Measurements from ENCODE around the gene MRPS26. TPM values are rescaled to one million over a fixed set of nuclear protein-coding genes. Genes with fewer than 3 reads are reported as not detected.

Gene MRPS26
- polyA plus RNA-seq, 1 experiment, result 22.8 TPM

DNA sequence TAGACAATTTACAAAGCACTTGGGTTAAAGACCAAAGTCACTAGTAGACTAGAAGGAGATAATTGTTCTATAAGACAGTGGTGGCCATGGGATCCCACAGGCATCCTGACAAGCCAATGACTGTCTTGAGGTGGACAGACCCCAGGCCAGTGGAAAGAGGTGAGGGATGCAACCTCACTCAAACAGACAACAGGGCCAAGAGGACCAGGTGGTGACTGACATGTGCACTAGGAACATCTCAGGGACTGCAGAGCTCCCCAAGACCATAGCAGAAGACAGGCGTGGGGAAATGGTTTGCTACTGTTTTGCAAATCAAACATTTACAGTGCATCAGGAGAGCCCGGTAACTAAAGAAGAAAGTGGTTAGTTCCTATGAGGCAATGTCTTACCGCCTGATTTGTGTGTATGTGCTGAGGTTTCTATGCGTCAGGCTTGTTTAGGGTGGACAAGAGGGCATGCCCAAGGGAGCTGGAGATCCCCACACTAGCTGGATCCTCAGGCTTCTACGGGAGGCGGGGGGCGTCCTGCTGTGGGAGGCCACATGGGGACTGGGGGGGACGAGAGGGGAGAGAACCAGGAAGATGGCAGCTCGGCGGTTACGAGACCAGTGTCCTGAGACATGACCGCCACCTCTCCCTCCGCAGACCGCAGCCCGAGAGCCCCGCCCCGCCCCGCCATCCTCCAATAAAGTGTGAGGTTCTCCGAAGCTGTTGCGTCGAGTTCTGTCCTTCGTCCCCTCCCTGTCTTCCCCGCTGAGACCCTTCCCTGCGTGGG lies 623 bp upstream of the MRPS26 start:
- CTCF ChIA-PET, result interaction anchor here (0.5 to 1.0 kb wide), 3 partner anchors 8 to 55 kb away, joined by 3 to 5 read pairs (median 3); no protein-coding TSS in a partner anchor
- TF ChIP-seq, protein P1, sequence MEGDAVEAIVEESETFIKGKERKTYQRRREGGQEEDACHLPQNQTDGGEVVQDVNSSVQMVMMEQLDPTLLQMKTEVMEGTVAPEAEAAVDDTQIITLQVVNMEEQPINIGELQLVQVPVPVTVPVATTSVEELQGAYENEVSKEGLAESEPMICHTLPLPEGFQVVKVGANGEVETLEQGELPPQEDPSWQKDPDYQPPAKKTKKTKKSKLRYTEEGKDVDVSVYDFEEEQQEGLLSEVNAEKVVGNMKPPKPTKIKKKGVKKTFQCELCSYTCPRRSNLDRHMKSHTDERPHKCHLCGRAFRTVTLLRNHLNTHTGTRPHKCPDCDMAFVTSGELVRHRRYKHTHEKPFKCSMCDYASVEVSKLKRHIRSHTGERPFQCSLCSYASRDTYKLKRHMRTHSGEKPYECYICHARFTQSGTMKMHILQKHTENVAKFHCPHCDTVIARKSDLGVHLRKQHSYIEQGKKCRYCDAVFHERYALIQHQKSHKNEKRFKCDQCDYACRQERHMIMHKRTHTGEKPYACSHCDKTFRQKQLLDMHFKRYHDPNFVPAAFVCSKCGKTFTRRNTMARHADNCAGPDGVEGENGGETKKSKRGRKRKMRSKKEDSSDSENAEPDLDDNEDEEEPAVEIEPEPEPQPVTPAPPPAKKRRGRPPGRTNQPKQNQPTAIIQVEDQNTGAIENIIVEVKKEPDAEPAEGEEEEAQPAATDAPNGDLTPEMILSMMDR (IDR thresholded peaks at IDR 0.05; ENCODE audit: low read depth, low read length), result no peak
- Histone ChIP-seq H3K27ac (ENCODE audit: low read depth, low read length) (peak overlapping the region; percentile 77), H3K27me3 (ENCODE audit: control insufficient read depth, insufficient read depth, low read length) (no peaks in the 10 kb centered on the region), H3K4me3 (ENCODE audit: low read depth, low read length) (peak overlapping the region; percentile 81), H3K9me3 (ENCODE audit: control insufficient read depth, insufficient read depth, low read length) (no peaks in the 10 kb centered on the region; the same call in 1 of the 2 replicates)
- peak; percentile 49 for DNase-seq (ENCODE audit: low read depth, low spot score)
- POLR2A ChIA-PET, result interaction anchor here (0.8 kb wide), 1 partner anchor 9 kb away, joined by 3 read pairs; no protein-coding TSS in a partner anchor

DNA sequence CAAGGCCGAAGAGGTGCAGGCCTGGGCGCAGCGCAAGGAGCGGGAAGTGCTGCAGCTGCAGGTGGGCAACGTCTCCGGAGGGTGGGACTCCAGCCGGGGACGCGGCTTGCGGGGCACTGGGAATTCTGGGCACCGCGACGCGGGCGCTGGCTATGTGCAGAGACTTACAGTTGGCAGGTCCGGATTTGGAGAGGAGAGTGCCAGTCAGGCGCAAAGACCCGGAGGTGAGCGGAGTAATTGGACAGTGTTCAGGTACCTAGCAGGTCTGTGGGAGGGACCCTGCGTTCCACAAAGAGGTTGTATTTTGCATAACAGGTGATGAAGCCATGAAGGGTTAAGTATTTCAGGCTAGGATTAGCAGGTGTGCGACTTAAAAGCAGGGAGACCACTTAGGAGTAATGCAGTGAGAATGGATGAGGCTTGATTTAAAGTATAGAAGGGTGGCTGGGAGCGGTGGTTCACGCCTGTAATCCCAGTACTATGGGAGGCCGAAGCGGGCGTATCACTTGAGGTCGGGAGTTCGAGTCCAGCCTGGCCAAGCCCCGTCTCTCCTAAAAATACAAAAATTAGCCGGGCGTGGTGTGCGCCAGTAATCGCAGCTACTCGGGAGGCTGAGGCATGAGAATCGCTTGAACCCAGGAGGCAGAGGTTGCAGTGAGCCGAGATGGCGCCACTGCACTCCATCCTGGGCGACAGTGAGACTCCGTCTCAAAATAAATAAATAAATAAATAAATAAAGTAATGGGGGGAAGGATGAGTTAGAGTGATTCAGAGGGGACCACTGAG lies 1.0 kb downstream of the MRPS26 start:
- ChIA-PET CTCF (no interaction called here), POLR2A (interaction anchor here (0.5 kb wide), 1 partner anchor 20 kb away, joined by 3 read pairs; no protein-coding TSS in a partner anchor)
- TF ChIP-seq, protein P1 (IDR thresholded peaks at IDR 0.05; ENCODE audit: low read depth, low read length), result no peak

DNA sequence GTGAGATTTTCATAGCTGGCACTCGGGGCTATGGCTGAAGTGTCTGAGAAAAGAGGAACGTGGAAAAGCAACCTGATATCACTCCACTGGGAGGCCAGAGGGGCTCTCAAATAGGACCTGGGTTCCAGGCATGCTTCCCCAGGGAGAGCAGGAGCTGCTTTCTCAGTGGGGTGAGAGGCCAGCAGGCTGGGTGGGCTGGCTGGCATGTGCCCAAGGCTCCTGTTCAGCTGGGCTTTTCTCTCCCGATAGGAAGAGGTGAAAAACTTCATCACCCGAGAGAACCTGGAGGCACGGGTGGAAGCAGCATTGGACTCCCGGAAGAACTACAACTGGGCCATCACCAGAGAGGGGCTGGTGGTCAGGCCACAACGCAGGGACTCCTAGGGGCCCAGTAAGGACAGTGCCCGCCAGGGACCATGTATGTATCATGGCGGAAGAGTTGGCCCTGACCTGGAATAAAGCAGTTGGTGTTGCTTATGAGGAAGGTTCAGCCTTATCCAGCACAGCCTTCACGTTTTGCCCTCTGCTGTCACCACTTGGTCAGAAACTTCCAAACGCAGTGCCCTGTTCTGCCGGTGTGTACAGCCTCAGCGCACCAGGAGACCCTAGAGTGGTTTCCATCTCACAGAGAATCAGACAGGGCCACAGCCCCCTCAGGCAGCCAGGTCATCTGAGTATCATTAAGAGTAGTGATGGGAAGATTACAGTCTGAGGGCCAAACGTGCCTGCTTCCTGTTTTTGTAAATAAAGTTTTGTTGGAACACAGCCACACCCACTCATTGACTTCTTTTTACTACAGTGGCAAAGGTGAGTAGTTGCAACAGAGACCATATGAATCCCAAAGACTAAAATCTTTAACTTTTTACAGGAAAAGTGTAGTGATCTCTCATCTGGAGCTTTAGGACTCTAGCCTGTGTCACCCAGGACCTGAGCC lies 1.9 kb downstream of the MRPS26 start:
- CTCF ChIA-PET, result no interaction called here
- H3K4me3 ChIP-seq (ENCODE audit: low read depth, low read length), result no peak overlapping the region
- no peaks in the 10 kb centered on the region for H3K27me3 ChIP-seq (ENCODE audit: control insufficient read depth, insufficient read depth, low read length)

More for the DNA sequence above, 1.0 kb downstream of the MRPS26 start:
- no peaks in the 10 kb centered on the region for H3K27me3 ChIP-seq (ENCODE audit: control insufficient read depth, insufficient read depth, low read length)
- DNase-seq (ENCODE audit: low read depth, low spot score), result no peak
- H3K27ac ChIP-seq (ENCODE audit: low read depth, low read length), result no peak overlapping the region
- H3K4me3 ChIP-seq (ENCODE audit: low read depth, low read length), result peak overlapping the region; percentile 81
- no peaks in the 10 kb centered on the region; the same call in 1 of the 2 replicates for H3K9me3 ChIP-seq (ENCODE audit: control insufficient read depth, insufficient read depth, low read length)

DNA sequence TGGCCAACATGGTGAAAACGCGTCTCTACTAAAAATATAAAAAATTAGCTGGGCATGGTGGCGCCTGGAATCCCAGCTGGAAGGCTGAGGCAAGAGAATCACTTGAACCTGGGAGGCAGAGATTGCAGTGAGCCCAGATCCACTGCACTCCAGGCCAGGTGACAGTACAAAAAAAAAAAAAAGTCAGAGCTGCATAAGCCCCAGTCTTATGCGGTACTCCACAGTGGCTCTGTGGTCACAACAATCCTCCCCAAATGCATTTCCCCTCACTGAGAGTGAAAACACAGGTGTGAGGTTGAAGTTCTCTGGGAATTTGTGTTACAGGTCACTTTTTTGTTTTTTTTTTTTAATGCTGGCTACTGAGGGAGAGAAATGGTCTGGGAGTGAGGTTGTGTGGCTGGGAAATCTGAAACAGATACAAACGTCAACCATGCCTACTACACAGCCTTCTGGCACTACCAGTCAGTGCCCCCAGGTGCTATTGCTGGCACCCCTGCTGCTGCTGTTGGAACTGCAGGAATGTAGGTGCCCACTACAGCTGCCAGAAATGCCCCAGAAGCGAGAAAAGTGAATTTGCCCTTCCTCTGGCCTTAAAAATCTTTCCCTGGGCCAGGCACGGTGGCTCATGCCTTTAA lies 5.7 kb downstream of the MRPS26 start:
- H3K27ac ChIP-seq (ENCODE audit: low read depth, low read length), result no peak overlapping the region
- no peaks in the 10 kb centered on the region; the same call in 1 of the 2 replicates for H3K9me3 ChIP-seq (ENCODE audit: control insufficient read depth, insufficient read depth, low read length)
- ChIA-PET POLR2A (no interaction called here), CTCF (interaction anchor here (0.7 kb wide), 1 partner anchor 26 kb away, joined by 3 read pairs; no protein-coding TSS in a partner anchor)
- DNase-seq (ENCODE audit: low read depth, low spot score), result no peak
- H3K4me3 ChIP-seq (ENCODE audit: low read depth, low read length), result no peak overlapping the region
- TF ChIP-seq, protein P1 (IDR thresholded peaks at IDR 0.05; ENCODE audit: low read depth, low read length), result no peak
- H3K27me3 ChIP-seq (ENCODE audit: control insufficient read depth, insufficient read depth, low read length), result no peaks in the 10 kb centered on the region

More for the DNA sequence above, 1.9 kb downstream of the MRPS26 start:
- POLR2A ChIA-PET, result no interaction called here
- H3K27ac ChIP-seq (ENCODE audit: low read depth, low read length), result no peak overlapping the region
- TF ChIP-seq, protein P1 (IDR thresholded peaks at IDR 0.05; ENCODE audit: low read depth, low read length), result no peak
- DNase-seq (ENCODE audit: low read depth, low spot score), result no peak
- H3K9me3 ChIP-seq (ENCODE audit: control insufficient read depth, insufficient read depth, low read length), result no peaks in the 10 kb centered on the region; the same call in 1 of the 2 replicates
